Activated CD4-positive, alpha-beta T cell treated with anti-CD3 and anti-CD28 coated beads, Interleukin-2, amount 50 U/mL, for 1 hour (primary cell): ENCODE measurements around the gene ZC3H12C.
A peak's percentile ranks its signal among the peaks of the same experiment; 100 is the strongest.

ENCODE experiments used
- DNase-seq: peaks from one replicate; pipeline ENCODE4 v3.0.0-alpha.2; 2020

The ZC3H12C gene

DNA sequence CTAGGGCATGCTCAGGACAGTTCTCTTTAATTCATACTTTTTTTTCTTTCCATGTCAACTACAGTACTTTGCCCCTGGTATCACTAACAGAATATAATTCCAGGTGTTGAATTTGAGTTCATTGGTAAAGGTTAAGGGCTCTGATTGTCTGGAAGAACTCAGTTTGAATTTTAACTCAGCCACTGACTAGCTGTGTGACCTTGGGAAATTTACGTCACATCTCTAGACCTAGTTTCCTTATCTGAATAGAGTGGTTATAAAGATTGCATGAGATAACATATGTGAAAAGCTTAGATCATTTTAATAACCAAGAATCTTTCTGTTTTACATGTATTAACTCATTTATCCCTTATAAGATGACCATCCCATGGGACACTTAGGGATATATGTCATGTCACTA is 15.8 kb upstream of the ZC3H12C start:
- DNase-seq = no peak

DNA sequence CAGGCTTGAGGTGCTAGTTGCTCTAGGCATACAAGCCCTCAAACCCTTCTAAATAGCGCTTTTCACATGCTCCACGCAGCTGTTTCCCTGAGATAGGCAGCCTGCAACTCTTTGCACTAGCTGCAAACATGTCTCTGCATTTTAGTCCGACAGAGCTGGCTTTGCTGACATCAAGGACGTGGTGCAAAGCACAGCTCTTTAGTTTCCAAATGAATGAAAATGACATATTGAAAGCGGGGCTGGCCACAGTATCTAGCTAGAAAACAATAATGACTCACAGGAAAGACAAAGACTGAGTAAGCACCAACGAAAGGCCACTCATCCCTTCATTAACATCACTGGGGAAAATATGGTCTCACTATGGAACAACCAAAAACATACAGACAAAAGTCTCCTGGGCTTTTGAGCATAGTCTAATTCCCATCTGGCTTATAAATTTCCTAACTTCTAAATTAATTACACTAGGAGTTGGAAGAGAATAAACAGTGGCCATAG is 15.3 kb upstream of the ZC3H12C start:
- DNase-seq = no peak

DNA sequence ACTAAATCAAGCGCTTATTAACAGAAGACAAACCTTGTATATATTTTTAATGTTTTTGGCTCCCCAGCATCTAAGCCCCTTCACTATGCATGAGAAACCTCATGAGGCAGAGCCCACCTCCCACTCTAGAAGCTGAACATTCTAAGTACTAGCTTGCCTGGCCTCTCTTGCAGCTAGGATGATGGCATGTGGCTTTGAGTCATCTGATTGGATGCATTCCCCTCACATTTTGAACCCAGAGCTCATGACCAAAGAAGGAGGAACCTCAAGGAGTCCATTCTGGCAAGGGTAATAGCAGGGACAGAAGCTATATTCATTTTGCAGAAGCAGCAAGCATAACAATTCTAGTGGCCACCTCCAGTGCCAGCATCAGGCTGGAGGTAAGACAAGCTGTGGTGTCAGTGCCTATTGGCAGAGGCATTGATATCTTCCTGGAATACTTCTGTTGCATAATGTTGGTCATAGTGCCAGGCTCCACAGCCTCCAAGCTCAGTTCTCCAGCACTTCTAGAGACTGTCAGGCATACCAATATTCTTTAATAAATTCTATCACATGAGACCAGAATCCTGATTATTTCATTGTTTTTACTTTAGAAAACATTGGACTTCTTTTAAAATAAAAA is 14.2 kb upstream of the ZC3H12C start:
- DNase-seq = no peak

DNA sequence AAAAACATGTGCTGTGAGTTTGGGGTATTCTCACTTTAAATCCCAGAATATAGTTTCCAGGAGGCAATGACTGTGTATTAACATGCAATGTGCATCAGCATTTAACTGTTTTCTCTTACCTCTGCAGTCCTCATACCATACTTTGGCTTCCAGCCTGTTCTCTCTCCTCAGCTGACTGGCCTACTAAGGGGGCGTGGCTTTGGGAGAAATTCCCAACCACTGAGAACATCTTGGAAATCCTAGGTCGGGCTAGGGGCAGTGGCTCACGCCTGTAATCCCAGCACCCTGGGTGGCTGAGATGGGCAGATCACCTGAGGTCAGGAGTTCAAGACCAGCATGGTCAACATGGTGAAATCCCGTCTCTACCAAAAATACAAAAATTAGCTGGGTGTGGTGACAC is 13.5 kb upstream of the ZC3H12C start:
- no peak for DNase-seq

DNA sequence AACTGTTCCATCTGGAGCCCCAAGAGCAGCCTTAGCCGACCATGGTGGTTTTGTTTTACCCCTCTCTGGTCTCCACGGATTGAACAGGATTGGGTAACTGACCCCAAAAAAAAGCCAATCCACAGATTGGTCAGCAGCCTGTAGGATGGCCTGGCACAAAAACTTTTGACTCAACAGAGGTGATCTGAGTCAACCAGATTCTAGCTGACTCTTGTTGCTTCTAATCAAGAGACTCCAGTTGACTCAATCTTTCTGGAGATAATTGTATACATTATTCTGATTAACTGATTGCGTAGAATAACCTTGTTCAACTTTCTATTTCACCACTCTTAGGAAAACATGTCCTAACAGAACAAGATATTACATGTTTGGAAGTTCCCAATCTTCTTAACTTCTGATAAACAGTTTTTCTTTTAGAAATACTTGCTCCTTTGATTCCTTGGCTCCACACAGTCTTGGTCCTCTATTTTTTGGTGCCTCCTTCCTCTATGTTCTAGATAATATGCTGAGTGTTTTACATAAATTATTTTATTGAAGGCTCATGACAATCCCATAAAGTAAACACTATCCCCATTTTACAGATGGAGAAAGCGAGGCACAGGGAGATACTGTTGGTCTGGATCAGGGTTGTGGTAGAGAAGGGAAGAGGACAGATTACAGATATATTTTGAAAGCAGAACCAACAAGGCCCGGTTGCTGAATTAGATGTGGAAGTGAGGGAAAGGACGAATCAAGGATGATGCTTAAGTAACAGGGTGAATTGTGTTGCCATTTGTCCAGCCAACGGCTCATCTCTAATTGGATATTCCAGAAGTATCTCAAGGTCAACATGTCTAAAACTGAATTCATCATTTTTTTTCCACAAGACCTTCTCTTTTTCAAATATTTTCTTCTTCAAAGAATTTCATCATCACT is 11.5 kb upstream of the ZC3H12C start:
- no peak for DNase-seq

DNA sequence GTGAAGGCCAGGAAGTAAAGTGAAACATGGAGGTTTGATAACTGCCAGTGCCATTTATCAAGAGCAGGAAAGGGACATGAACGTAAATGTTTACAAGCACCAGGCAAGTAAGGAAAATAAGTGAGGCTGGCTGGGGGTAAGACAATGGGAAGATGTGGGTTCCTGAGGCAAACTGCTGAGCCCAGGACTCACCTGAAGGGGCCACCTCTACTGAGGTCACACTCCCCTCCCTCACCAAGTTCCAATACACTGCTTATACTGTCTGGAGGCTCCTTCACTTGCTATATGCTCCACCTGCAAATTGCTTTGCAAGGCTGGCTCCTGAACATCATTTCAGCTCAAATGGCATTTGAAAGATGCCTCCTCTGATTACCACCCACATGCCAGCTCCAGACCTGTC is 10.3 kb upstream of the ZC3H12C start:
- no peak for DNase-seq

DNA sequence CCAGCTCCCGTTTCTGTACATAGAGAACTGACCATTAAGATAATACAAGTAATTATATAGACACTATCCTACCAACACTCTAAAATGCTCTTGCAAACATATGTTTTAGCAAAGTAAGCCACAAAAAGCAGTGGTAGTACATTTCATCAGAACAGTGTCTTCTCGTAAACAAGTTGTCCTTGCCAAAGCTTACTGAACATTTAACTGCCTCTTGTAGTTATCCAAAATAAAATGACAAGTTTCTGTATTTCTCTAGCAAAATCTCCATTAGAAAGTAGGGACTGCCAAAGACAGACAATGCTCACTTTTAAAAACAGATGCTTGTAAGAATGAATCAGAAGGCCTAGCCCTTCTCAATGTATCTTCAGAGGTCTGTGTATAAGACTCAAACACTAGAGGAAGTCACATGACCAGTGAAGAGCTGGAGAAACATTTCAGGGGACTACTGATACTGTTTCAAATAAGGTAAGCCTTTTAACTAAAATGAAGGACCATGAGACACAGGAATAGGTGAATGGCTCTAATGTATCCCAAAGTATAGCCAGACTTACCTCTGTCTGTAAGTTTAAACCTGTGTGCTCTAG is 7.8 kb upstream of the ZC3H12C start:
- no peak for DNase-seq

DNA sequence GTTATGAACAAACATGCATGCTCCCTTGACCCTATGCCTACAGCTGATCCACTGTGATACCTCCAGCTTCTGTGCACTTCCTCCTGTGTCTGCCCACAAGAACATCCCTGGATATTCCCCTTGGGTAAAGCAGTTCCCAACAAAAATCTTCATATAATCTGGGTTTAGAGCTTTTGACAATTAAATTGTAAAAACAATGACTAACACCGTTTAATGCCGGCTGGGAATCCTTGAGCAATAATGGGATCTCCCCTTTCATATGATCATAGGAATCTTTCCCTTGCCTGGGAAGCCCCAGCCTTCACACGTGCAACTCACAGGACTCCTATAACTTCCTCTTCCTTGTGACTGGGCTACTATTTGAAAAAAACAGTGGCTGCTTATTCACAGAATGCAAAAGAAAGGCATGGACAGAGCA is 6.3 kb upstream of the ZC3H12C start:
- DNase-seq = no peak

DNA sequence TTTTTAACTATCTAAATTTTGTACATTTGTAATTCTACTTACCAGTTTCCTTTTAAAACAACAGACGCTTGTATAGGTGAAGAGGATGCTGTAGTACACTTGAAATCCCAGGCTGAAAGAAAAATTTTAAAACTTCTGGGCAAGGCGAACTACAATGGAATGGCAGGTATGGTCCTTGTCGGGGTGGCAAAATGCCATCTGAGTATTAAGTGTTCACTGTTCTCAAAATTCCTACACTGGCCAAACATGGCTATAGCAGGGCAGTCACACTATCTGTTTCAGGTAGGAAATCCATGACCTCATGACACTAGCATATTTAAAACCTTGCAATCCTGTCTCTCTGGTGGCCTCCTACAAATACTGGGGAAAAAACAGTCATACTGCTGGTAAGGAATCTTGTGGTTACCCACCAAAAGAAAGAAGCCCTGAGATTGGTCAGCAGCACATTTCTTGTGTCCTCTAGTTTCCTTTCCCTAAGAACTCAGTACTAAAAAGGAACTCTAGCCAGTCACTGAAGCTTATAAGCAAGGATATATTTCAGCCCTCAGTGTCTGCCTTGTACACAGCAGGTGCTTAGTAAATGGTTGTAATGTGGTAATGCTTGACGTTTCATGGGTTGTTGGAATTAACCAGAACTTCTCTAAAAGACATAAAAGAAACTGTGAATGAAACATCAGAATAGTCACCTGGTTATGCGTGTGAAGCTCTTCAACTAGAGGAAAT is 5.2 kb upstream of the ZC3H12C start:
- DNase-seq = no peak

DNA sequence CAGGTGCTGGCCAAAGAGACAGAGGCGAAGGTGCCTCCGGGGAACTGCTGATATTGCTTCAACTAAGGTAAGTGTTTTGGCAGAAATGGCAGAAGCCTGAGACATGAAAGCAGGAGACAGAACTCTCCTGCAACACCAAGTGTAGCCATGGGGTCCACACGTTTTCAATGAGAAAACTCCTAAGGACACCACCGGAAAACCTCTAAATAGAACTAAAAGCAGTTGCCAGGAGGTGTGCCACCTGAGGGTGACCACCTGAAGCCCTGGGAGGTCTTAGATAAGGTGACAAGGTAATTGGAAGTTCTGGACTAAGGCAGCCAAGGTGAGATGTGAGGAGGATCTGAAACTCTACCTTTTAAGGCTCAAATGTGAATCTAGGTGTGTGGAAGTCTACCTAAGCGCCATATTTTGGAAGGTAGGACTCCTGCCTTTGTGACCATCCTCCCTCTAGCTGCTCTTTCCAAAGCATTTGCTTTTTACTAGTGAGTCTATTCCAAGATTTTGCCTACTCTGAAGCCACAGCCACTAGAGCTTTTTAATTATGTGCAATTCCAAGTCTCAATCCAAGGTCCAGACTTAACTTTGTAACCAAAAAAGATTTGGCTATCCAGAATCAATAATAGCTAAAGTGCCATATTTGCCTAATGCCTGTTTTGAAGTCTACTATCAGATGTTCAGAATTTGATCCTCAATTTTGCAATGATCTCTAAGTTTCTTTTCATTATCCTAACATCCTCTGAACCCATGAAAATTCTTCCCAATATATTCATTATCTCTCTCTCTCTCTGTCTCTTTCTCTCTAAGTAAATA is 4.5 kb upstream of the ZC3H12C start:
- no peak for DNase-seq

DNA sequence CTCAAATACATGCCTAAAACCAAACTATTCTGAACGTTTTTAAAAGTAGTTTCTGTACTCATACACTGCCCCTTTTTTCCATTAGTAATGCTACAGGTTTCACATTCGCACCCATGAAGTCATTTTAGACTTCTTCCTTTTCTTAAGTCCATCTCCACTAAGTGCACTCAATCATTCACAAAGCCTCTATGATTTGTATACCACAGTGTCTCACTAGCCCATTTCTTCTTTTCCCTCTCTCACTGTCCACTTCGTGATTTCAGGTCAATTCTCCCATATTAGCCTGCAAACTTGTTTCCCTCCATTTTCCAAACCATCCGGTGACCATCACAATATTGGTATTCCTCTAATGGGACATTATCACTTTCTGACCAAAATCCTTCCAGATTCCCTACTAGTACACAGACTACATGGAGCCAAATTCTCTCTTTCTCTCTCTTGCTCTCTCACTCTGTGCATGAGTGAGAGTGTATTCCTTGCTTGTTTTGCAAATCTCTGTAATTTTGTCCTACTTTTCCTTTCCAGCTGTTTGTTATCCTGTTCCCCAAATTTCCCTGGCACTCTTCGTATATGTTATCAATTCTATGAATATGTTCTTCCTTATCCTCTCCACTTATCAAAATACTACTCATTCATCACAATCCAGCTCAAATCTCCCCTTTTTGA is 3.4 kb upstream of the ZC3H12C start:
- DNase-seq = no peak

DNA sequence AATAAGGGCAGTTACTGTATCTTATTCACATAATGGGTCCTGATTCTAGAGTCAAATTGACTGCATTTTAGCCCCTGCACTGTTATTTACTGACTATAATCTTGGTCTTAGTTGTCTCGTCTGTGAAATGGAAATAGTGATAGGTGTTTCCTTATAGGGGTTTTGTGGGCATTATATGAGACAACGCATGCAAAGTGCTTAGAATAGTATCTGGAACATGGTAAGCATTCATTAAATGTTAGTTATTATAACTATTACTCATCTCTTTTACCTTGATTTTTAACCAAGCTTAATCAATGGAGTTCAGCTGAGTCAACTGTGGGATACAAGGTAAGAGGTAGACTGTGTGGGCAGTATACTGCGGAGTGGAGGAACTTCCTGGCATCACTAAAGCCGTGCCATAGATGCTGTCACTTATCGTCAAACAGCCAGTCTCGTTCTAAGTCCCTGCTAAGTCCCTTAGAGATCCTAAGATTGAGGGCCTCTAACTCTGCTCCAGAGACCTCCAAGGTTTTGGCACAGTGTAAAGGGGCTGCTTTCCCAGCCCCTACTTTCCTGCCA is 2.6 kb upstream of the ZC3H12C start:
- no peak for DNase-seq

DNA sequence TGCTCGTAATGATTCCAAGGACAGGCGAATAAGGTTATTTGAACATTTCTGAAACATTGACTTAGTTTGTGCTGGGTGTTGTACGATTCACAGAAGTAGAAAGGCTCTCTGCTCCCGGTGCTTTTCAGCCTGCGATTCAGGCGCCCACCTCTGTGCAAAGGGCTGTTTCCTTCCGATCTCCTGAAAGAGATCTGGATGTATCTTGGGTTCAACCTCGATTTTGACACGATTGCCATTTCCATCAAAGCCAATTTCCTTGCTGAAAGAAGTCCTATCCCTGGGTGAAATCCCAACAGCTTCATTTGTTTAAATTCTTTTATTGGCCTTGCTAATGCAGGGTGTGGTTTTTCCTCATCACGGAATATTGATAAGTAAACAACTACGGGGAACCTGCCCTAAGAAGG is 1.1 kb upstream of the ZC3H12C start:
- no peak for DNase-seq

DNA sequence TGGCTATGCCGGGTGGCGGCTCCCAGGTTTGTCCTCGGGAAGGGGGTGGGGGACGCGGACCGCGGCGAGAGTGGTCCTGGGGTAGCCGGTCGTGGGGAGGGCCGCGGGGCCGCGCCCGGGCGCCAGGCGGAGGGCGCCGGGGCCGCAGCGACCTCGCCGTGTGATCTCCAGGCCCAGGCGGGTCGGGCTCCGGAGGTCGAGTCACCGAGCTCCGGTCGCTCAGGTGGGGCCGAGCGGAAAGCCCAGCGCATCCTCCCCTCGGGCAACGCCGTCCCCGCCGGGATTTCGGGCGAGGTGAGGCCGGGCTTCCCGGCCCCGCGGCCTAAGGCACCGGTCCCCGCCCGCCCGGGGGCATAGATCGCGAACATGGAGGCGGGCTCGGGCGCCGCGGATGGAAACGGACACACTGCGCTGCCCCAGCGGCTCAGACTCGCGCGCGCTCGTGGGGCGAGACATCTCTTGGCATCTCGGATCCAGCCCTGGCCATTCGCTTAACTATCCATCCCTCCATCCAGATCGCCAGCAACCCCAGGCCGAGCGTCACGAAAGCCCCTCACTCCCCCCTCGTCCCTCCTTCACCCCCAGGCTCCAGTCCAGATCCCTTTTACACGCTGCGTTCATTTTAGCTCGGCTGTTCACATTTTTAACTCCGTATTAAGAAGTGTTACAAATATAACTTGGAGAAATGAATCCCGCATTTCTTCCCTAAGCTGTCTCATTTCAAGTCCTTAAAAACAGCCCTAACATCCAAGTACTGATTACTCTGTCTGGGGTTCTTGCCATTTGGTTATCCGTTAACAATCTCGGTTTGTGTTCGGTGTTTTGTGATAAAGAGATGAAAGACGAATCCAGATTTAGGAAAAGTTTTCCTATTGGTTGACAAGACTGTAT is 460 bp downstream of the ZC3H12C start:
- DNase-seq = peak; percentile 0

DNA sequence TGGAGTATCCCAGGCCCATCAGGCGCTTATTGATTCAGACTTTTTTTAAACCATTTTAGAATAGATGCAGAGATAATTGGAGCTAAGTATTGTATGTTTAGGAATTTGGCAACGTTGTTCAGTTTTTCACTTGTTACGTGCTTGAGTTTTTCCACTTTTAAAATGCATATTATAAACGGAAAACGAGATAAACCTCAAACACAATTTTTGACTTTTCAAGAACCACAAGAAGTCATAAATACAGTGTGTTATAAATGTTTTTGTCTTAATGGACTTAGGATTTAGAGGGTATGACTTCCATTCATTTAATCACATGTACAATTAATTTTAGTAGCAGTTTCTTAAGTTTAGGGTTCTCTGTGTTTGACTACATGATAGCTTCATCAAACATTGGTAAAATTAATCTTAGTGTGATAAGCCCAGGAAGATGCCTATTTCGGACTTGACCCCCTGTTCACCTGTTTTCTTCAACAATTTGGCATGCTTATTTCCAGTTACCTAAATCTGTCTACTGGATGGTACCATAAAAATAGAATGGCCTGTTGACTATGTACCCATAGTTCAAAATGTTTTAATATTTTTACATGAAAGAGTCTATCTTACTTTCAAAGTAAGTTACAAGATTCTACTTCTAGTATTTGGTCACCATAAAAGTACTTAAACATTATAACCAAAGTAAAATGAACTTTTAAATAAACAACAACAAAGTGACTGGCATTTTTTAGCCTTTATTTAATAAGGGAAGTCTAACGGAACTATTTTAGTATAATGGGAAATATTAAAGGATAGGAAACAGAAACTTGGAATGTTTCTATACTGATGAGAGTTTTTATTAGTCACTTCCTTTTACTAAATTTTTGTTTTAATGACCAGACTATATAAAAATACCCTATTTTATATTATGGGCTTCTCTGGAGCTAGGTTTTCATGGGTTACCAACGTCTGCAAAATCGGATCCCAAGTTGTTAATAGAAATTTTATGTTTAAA is 1.4 kb downstream of the ZC3H12C start:
- no peak for DNase-seq

DNA sequence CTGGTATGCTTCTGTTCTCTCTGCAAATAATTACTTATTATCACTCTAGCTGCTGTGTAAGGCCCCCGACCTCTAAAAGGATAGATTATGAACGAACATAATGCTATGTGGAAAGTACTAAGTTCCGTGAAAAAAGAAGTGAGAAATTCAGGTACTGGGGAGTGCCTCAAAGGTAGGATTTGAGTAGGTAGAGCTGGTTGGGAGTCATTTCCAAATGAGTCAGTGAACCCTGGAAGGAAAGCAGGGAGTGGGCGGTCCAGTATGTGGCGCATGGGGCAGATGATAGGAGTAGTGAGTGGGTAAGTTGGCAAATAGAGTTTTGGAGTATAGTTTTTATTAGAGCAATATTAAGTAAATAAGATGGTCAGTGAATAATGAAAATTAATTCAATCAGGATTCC is 2.4 kb downstream of the ZC3H12C start:
- DNase-seq = no peak

DNA sequence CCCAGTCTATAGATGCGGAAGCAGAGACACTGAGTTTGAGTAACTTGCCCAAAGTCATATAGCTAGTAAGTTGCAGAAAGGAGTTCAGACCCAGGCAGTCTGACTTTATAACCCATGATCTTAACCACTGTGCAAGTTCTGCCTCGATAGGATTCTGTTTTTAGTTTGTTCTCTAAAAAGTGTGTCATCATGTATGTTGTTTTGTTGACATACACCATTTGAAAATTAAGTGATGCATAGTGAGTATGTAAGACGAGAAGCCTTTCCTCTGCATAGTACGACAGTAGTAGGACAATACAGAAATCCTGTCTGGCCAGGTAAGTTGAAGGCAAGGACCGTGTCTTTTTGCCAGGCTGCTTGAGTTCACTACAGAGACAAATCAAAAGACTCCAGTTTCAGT is 3.3 kb downstream of the ZC3H12C start:
- no peak for DNase-seq

DNA sequence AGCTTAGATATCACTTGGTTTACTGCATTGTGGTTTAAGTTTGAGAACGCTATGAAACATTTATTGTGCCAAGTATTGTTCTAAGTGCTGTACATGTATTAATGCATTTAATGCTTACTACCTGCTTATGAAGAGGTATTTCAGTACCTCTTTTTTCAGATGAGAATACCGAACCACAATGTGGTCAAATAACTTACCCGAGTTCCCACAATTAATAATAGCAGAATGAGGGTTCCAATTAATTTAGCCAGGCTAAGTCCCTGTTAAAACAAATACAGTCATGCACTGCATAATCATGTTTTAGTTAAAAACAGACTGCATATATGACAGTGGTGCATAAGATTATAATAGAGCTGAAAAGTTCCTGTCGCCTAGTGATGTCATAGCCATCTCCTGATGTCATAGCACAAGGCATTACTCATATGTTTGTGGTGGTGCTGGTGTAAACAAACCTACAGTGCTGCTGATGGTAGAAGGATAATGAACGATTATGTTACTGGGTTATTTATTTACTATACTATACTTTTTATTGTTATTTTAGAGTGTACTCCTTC is 4.3 kb downstream of the ZC3H12C start:
- no peak for DNase-seq

DNA sequence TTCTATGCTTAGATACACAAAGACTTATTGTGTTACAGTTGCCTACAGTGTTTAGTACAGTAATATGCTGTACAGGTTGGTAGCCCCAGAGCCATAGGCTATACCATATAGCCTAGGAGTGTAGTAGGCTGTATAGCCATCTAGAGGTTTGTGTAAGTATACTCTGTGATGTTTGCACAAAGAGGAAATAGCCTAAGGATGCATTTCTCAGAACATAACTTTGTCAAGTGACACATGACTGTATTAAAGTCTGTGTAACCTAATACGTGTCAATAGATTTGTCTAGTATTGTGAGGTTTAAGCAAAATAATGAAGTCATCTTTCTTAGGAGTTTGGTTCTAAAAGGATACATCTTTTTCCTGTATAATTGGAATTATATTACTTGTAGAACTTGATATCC is 5.5 kb downstream of the ZC3H12C start:
- no peak for DNase-seq
